ENCODE measurements around the gene CHAC2. TPM values are rescaled to one million over a fixed set of nuclear protein-coding genes. Genes with fewer than 3 reads are reported as not detected.

The CHAC2 gene
- total and polyA plus RNA-seq, 2 donors (not counting 1 experiment from before 2014, with no cell fraction given), result 1.6 to 3.2 TPM

DNA sequence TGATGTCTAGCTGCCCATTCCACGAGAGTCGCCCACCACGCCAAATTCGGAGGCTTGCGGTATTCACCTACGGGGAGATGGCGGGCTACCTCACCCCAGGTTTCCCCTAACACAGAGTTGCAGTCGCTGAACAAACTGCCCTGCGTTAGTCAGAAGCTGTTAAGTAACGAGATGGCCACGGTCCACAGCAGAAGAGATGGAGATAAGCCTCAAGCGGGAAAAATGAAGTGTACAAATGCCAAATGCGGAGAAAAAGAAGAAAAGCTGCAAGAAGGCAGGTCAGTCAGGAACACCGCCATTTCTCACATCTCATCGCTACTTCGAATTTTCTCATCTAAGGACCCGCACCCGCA is 18.7 kb downstream of the CHAC2 start:
- Histone ChIP-seq H3K9me3 (ENCODE audit: control extremely low read depth in 1 of 3, control insufficient read depth in 2 of 3, insufficient read depth in 1 of 3, low read length in 2 of 3) (no peaks in the 10 kb centered on the region), H3K9ac (ENCODE audit: low read length) (peak overlapping the region; percentile 88), H3K79me2 (ENCODE audit: control insufficient read depth, insufficient read depth, low read length) (peaks cover 98% of the 10 kb centered on the region), H3K4me1 (ENCODE audit: control insufficient read depth in 2 of 2, insufficient read depth in 2 of 2, low read length in 2 of 2) (peaks cover 29 to 33% of the 10 kb centered on the region in 2 donors), H3K4me2 (replicated peaks; ENCODE audit: low read depth, low read length, poor library complexity, severe bottlenecking) (peak overlapping the region; percentile 82), H3K4me3 (ENCODE audit: control extremely low read depth in 1 of 5, extremely low read depth in 1 of 5, insufficient read depth in 1 of 5, low read depth in 2 of 5, low read length in 4 of 5) (peak overlapping the region; percentile 77 to 98 (median 93)), H2AFZ (ENCODE audit: insufficient read depth, low read depth, low read length, poor library complexity, severe bottlenecking) (peak overlapping the region; percentile 88), H3K27ac (ENCODE audit: low read length in 2 of 2) (peak overlapping the region; percentile 80 to 88), H4K20me1 (ENCODE audit: control insufficient read depth, insufficient read depth, low read length, poor library complexity, severe bottlenecking) (peaks cover 5% of the 10 kb centered on the region), H3K36me3 (replicated peaks in 1 of 2; ENCODE audit: control extremely low read depth in 1 of 2, control insufficient read depth in 1 of 2, extremely low read depth in 1 of 2, insufficient read depth in 2 of 2, low read length in 1 of 2) (peaks cover 0 to 3% of the 10 kb centered on the region in 2 experiments), H3K27me3 (replicated peaks in 1 of 4; ENCODE audit: control extremely low read depth in 1 of 4, control insufficient read depth in 3 of 4, insufficient read depth in 4 of 4, low read length in 3 of 4) (no peaks in the 10 kb centered on the region)
- Mint-ChIP-seq H3K4me1 (peaks cover 57% of the 10 kb centered on the region), H3K27me3 (no peaks in the 10 kb centered on the region), H3K27ac (peak overlapping the region; percentile 92), H3K4me3 (peak overlapping the region; percentile 98), H3K9me3 (ENCODE audit: insufficient read depth) (no peaks in the 10 kb centered on the region)
- ATAC-seq (ENCODE audit: low read depth) (peak; percentile 5), DNase-seq (no peak)
- POLR2A ChIA-PET, result interaction anchor here (0.6 to 1.9 kb wide), 2 partner anchors 19 to 314 kb away, joined by 7 to 17 read pairs; partner anchors contain the start of gene CHAC2
- WGBS (ENCODE audit: insufficient coverage), result under 1% methylated on average over 14 of the region's 18 CpGs
- intact Hi-C loops (cut with micrococcal nuclease), result loop anchor here (2.0 to 10.0 kb wide), 5 partner anchors 186 to 936 kb away; partner anchors contain the start of genes ACYP2, EML6 and PSME4
- CTCF ChIA-PET, result interaction anchor here (1.4 to 2.3 kb wide), 2 partner anchors 17 to 19 kb away, joined by 3 to 16 read pairs; partner anchors contain the start of gene CHAC2
- TF ChIP-seq, protein P1, sequence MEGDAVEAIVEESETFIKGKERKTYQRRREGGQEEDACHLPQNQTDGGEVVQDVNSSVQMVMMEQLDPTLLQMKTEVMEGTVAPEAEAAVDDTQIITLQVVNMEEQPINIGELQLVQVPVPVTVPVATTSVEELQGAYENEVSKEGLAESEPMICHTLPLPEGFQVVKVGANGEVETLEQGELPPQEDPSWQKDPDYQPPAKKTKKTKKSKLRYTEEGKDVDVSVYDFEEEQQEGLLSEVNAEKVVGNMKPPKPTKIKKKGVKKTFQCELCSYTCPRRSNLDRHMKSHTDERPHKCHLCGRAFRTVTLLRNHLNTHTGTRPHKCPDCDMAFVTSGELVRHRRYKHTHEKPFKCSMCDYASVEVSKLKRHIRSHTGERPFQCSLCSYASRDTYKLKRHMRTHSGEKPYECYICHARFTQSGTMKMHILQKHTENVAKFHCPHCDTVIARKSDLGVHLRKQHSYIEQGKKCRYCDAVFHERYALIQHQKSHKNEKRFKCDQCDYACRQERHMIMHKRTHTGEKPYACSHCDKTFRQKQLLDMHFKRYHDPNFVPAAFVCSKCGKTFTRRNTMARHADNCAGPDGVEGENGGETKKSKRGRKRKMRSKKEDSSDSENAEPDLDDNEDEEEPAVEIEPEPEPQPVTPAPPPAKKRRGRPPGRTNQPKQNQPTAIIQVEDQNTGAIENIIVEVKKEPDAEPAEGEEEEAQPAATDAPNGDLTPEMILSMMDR (IDR thresholded peaks at IDR 0.05), result no peak
- no peak for TF ChIP-seq EZH2 (IDR thresholded peaks at IDR 0.05; ENCODE audit: borderline replicate concordance, insufficient read depth, low read depth, low read length, poor library complexity, severe bottlenecking)

All from B cell (primary cell).